Peyer's patch (tissue), 4 donors: Measurements from ENCODE around the gene CPSF7. TPM values are rescaled to one million over a fixed set of nuclear protein-coding genes. Genes with fewer than 3 reads are reported as not detected.
"Not testable (repeated sequence)": the region's sequence is repeated elsewhere in the genome, so short reads cannot be mapped to it uniquely, and the experiment has no call there.

Source experiments
- DNase-seq, 3 donors: peaks; one replicate each; pipeline ENCODE4 v3.0.0-alpha.2; 2017 to 2019
- H3K27ac ChIP-seq, 4 donors: fragments of 200-600 bp; sonication (generic); one replicate each; pipeline ENCODE4 v1.5.1; 2016 to 2019
- H3K27me3 ChIP-seq, 2 donors: fragments of 200-600 bp; sonication (generic); one replicate each; pipeline ENCODE4 v1.5.1; 2019
- H3K36me3 ChIP-seq, 3 donors: fragments of 200-600 bp; sonication (generic); one replicate each; pipeline ENCODE4 v1.5.1; 2016 to 2019
- H3K4me1 ChIP-seq, 4 donors: fragments of 200-600 bp; sonication (generic); one replicate each; pipeline ENCODE4 v1.5.1; 2016 to 2019
- H3K4me3 ChIP-seq, 4 donors: fragments of 200-600 bp; sonication (generic); 1 replicate in 3 of 4; 2 replicates in 1 of 4; pipeline ENCODE4 v1.5.1; 2016 to 2019; ENCODE audit warnings: mild to moderate bottlenecking in 1 of 4
- H3K9me3 ChIP-seq, 4 donors: fragments of 200-600 bp; sonication (generic); one replicate each; pipeline ENCODE4 v1.5.1; 2016 to 2019; ENCODE audit warnings: mild to moderate bottlenecking in 1 of 4
- CTCF ChIP-seq, 6 experiments: fragments of 450-650 bp in 4 of 6; fragments of 200-600 bp in 2 of 6; sonication (generic) in 1 of 6; IDR thresholded peaks; one replicate each; pipeline ENCODE4 v1.5.1; 2017 to 2019; ENCODE audit warnings: antibody characterized with exemption in 6 of 6, mild to moderate bottlenecking in 3 of 6, moderate library complexity in 1 of 6
- POLR2A ChIP-seq, 2 donors: fragments of 450-650 bp; IDR thresholded peaks; one replicate each; pipeline ENCODE4 v1.5.1; 2017; ENCODE audit warnings: antibody characterized with exemption in 2 of 2, mild to moderate bottlenecking in 2 of 2, moderate library complexity in 2 of 2
- total RNA-seq, 4 donors: library from RNA; depleted of rRNA; stranded (reverse); fragments of >200 nt; gene quantifications; one replicate each; pipeline ENCODE4 v1.1.0, GENCODE V29; 2016

CPSF7 gene
- total RNA-seq, 4 donors from 2014 or later = 45.9 to 125 (median 79.9) TPM

DNA sequence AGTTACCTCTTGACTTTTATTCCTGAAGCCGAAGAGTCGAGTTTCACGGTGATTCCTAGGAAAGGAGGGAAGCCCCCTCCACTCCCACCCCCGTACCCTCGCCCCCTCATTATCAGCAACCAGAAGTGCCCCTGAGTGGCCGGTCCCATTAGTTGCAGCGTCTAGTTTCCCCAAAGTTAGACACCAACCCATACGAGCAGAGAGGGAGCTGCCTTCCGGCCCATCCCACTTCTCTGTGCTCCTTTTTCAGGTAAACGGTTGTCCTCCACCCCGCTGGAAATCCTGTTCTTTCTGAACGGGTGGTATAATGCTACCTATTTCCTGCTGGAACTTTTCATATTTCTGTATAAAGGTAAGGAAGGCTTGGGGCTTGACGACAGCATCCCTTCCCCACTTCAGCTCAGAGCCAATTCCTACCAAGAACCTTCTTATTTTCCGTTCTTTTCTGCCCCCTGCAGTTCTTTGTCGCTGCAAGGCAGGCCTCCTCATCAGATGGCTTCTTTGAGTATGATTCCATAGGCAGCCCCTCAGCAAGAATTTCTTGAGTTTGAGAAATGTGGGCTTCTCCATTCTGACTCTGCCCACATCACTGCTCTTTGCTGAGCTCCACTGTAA, 36.7 kb downstream of the CPSF7 start:
- Histone ChIP-seq H3K27ac (peak overlapping the region; percentile 78 to 90 (median 83)), H3K36me3 (peaks cover 0 to 34% (median 0%) of the 10 kb centered on the region in 3 donors), H3K4me3 (peak overlapping the region; percentile 56 to 84 (median 66)), H3K27me3 (no peaks in the 10 kb centered on the region), H3K4me1 (peaks cover 0 to 9% (median 3%) of the 10 kb centered on the region in 4 donors), H3K9me3 (no peaks in the 10 kb centered on the region)
- no peak for TF ChIP-seq CTCF (IDR thresholded peaks at IDR 0.05)
- TF ChIP-seq POLR2A (IDR thresholded peaks at IDR 0.05) = no peak
- DNase-seq = peak in 1 of 3 donors; percentile 28

- H3K36me3 ChIP-seq = peaks cover 0 to 13% (median 0%) of the 10 kb centered on the region in 3 donors
- H3K27me3 ChIP-seq = no peaks in the 10 kb centered on the region
- H3K4me3 ChIP-seq = no peak overlapping the region
- DNase-seq = no peak
- no peak overlapping the region for H3K27ac ChIP-seq
- H3K9me3 ChIP-seq = no peaks in the 10 kb centered on the region
- TF ChIP-seq CTCF (IDR thresholded peaks at IDR 0.05) = no peak
- TF ChIP-seq POLR2A (IDR thresholded peaks at IDR 0.05) = no peak
- peaks cover 0 to 9% (median 3%) of the 10 kb centered on the region in 4 donors for H3K4me1 ChIP-seq
Measured at GRCh38 chr11:61390161-61390560, 39.6 kb downstream of the CPSF7 start.

GRCh38 chr11:61384271-61385242, 45.2 kb downstream of the CPSF7 start:
- Histone ChIP-seq H3K4me3 (no peak overlapping the region), H3K27ac (peak overlapping the region in 1 of 4 donors; percentile 17), H3K27me3 (no peaks in the 10 kb centered on the region), H3K9me3 (no peaks in the 10 kb centered on the region), H3K4me1 (peaks cover 0 to 16% (median 0%) of the 10 kb centered on the region in 4 donors), H3K36me3 (no peaks in the 10 kb centered on the region)
- TF ChIP-seq CTCF (IDR thresholded peaks at IDR 0.05) (peak in 3 of 6 experiments; percentile 20 to 40 (median 38)), POLR2A (IDR thresholded peaks at IDR 0.05) (no peak)
- no peak for DNase-seq

GRCh38 chr11:61383859-61384258, 45.9 kb downstream of the CPSF7 start:
- Histone ChIP-seq H3K27ac (peak overlapping the region in 1 of 4 donors; percentile 17), H3K4me1 (peaks cover 0 to 16% (median 0%) of the 10 kb centered on the region in 4 donors)
- H3K27me3 ChIP-seq, H3K36me3 ChIP-seq, H3K4me3 ChIP-seq, H3K9me3 ChIP-seq, DNase-seq: not testable (repeated sequence)

DNA sequence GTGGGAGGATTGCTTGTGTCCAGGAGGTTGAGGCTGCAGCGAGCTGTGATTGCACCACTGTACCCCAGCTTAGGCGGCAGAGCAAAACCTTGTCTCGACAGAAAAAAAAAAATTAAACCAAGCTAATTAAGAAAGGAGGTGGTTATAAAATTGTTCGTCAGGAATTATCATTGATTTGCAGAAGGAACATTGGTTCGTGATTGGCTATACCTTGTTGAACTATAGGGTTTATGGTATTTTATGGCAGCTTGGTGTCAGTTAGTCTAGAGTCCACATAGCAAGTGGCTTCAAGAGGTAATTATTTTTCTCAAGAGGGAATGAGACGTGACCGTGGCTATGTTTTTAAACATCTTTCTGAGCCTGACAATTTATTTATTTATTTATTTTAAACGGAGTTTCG, 48.9 kb downstream of the CPSF7 start:
- no peak for DNase-seq
- no peaks in the 10 kb centered on the region for H3K36me3 ChIP-seq
- H3K4me1 ChIP-seq = peaks cover 0 to 16% (median 0%) of the 10 kb centered on the region in 4 donors
- H3K27me3 ChIP-seq = no peaks in the 10 kb centered on the region
- no peak for TF ChIP-seq POLR2A (IDR thresholded peaks at IDR 0.05)
- peak overlapping the region in 3 of 4 donors; percentile 25 to 73 (median 51) for H3K27ac ChIP-seq
- no peaks in the 10 kb centered on the region for H3K9me3 ChIP-seq
- no peak overlapping the region for H3K4me3 ChIP-seq

DNA sequence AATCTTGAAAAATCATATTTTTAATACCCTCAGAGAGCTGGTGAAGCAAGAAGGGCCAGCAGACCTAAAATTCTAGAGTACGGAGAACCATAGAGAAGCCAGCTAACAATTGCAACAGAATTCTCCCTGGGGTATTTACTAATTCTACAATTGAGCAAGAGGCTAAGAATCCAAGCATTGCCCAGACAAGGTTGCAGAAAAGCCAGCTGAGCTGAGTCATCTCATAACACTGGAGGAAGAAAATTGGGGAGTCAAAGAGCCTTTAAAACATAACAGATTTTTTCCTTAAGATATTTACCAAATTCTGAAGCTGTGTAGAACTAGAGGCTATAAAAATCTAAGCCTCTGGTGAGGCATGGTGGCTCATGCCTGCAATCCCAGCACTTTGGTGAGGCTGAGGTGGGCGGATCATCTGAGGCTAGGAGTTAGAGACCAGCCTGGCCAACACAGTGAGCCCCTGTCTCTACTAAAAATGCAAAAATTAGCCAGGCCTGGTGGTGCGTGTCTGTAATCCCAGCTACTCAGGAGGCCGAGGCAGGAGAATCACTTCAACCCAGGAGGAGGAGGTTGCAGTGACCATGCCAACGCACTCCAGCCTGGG, 51.0 kb downstream of the CPSF7 start:
- no peak overlapping the region for H3K27ac ChIP-seq
- H3K27me3 ChIP-seq = no peaks in the 10 kb centered on the region
- DNase-seq = no peak
- H3K4me3 ChIP-seq = no peak overlapping the region
- H3K4me1 ChIP-seq = peaks cover 0 to 7% (median 0%) of the 10 kb centered on the region in 4 donors
- no peaks in the 10 kb centered on the region for H3K9me3 ChIP-seq
- TF ChIP-seq CTCF (IDR thresholded peaks at IDR 0.05) (no peak), POLR2A (IDR thresholded peaks at IDR 0.05) (no peak)
- no peaks in the 10 kb centered on the region for H3K36me3 ChIP-seq
